ENCODE results near the gene DNAAF2.
A peak's percentile ranks its signal among the peaks of the same experiment; 100 is the strongest.

DNAAF2 gene

GRCh38 chr14:49615776-49616175 lies 19.3 kb downstream of the DNAAF2 start:
- TF ChIP-seq POLR2A (IDR thresholded peaks at IDR 0.05; ENCODE audit: extremely low read depth, insufficient read length) (no peak), MYC (IDR thresholded peaks at IDR 0.05; ENCODE audit: low read depth, low read length) (no peak), CTCF (IDR thresholded peaks at IDR 0.05; ENCODE audit: low read depth, low read length) (no peak)
- TF ChIP-seq, protein P1, sequence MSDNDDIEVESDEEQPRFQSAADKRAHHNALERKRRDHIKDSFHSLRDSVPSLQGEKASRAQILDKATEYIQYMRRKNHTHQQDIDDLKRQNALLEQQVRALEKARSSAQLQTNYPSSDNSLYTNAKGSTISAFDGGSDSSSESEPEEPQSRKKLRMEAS (IDR thresholded peaks at IDR 0.05; ENCODE audit: low read depth, low read length): no peak
- H3K4me3 ChIP-seq (ENCODE audit: low read depth, low read length): no peak overlapping the region
- DNase-seq (ENCODE audit: low read depth): no peak

- TF ChIP-seq POLR2A (IDR thresholded peaks at IDR 0.05; ENCODE audit: extremely low read depth, insufficient read length) (no peak), MYC (IDR thresholded peaks at IDR 0.05; ENCODE audit: low read depth, low read length) (no peak), CTCF (IDR thresholded peaks at IDR 0.05; ENCODE audit: low read depth, low read length) (no peak)
- TF ChIP-seq, protein P1 (IDR thresholded peaks at IDR 0.05; ENCODE audit: low read depth, low read length): no peak
- H3K4me3 ChIP-seq (ENCODE audit: low read depth, low read length): no peak overlapping the region
- no peak for DNase-seq (ENCODE audit: low read depth)
These were observed 20.8 kb downstream of the DNAAF2 start for GRCh38 chr14:49614196-49614595.

GRCh38 chr14:49612671-49613070 lies 22.4 kb downstream of the DNAAF2 start:
- no peak for DNase-seq (ENCODE audit: low read depth)
- no peak overlapping the region for H3K4me3 ChIP-seq (ENCODE audit: low read depth, low read length)
- TF ChIP-seq MYC (IDR thresholded peaks at IDR 0.05; ENCODE audit: low read depth, low read length): no peak
- TF ChIP-seq POLR2A (IDR thresholded peaks at IDR 0.05; ENCODE audit: extremely low read depth, insufficient read length): no peak
- no peak for TF ChIP-seq CTCF (IDR thresholded peaks at IDR 0.05; ENCODE audit: low read depth, low read length)
- TF ChIP-seq, protein P1 (IDR thresholded peaks at IDR 0.05; ENCODE audit: low read depth, low read length): no peak

- no peak for DNase-seq (ENCODE audit: low read depth)
- no peak overlapping the region for H3K4me3 ChIP-seq (ENCODE audit: low read depth, low read length)
- TF ChIP-seq, protein P1 (IDR thresholded peaks at IDR 0.05; ENCODE audit: low read depth, low read length): no peak
- TF ChIP-seq CTCF (IDR thresholded peaks at IDR 0.05; ENCODE audit: low read depth, low read length): no peak
These were observed 22.8 kb downstream of the DNAAF2 start for GRCh38 chr14:49612251-49612650.

DNA sequence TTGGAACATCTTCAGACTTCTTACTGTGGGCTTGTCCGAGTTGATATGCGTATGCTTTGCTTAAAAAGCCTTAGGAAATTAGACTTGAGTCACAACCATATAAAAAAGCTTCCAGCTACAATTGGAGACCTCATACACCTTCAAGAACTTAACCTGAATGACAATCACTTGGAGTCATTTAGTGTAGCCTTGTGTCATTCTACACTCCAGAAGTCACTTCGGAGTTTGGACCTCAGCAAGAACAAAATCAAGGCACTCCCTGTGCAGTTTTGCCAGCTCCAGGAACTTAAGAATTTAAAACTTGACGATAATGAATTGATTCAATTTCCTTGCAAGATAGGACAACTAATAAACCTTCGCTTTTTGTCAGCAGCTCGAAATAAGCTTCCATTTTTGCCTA lies 27.5 kb downstream of the DNAAF2 start:
- H3K4me3 ChIP-seq (ENCODE audit: low read depth, low read length): no peak overlapping the region
- DNase-seq (ENCODE audit: low read depth): no peak
- TF ChIP-seq MYC (IDR thresholded peaks at IDR 0.05; ENCODE audit: low read depth, low read length): no peak

GRCh38 chr14:49598485-49599300 lies 36.4 kb downstream of the DNAAF2 start, which contains the start of gene LRR1:
Gene LRR1, plus strand, starts transcription at chr14:49598940. Its CDS starts 81 bp downstream, at chr14:49599021.
- peak; percentile 91 for DNase-seq (ENCODE audit: low read depth)
- TF ChIP-seq MYC (IDR thresholded peaks at IDR 0.05; ENCODE audit: low read depth, low read length): peak; percentile 71
- TF ChIP-seq, protein P1 (IDR thresholded peaks at IDR 0.05; ENCODE audit: low read depth, low read length): peak; percentile 72; the same call in 1 of the 2 replicates
- TF ChIP-seq POLR2A (IDR thresholded peaks at IDR 0.05; ENCODE audit: extremely low read depth, insufficient read length): peak; percentile 81
- no peak for TF ChIP-seq CTCF (IDR thresholded peaks at IDR 0.05; ENCODE audit: low read depth, low read length)
- peak within 1 kb of the TSS; percentile 93 for H3K4me3 ChIP-seq (ENCODE audit: low read depth, low read length)
